GM19397 (cell line): ENCODE measurements around the gene CSTPP1.

Source experiments
- ATAC-seq: cut with Tn5 transposase; IDR thresholded peaks from one replicate; pipeline ENCODE4 v1.9.1; 2021; ENCODE audit warnings: mild to moderate bottlenecking, moderate library complexity; ENCODE audit not compliant: unreplicated experiment

CSTPP1 gene

GRCh38 chr11:47154616-47155570, 218.3 kb downstream of the CSTPP1 start:
- ATAC-seq: no peak

GRCh38 chr11:47155879-47156278, 219.3 kb downstream of the CSTPP1 start:
- no peak for ATAC-seq

GRCh38 chr11:47156333-47156732, 219.8 kb downstream of the CSTPP1 start:
- no peak for ATAC-seq

GRCh38 chr11:47156951-47157350, 220.4 kb downstream of the CSTPP1 start:
- no peak for ATAC-seq

GRCh38 chr11:47157805-47158204, 221.2 kb downstream of the CSTPP1 start:
- no peak for ATAC-seq

GRCh38 chr11:47158242-47158641, 221.7 kb downstream of the CSTPP1 start:
- no peak for ATAC-seq

- ATAC-seq: no peak
Measured at GRCh38 chr11:47160753-47161133, 224.2 kb downstream of the CSTPP1 start.

GRCh38 chr11:47161134-47161854, 224.7 kb downstream of the CSTPP1 start:
- ATAC-seq: no peak

- ATAC-seq: no peak
Measured at GRCh38 chr11:47161890-47162289, 225.3 kb downstream of the CSTPP1 start.

GRCh38 chr11:47162426-47162825, 225.9 kb downstream of the CSTPP1 start:
- ATAC-seq: no peak

GRCh38 chr11:47163193-47163592, 226.6 kb downstream of the CSTPP1 start:
- no peak for ATAC-seq

GRCh38 chr11:47163898-47164297, 227.3 kb downstream of the CSTPP1 start:
- ATAC-seq: no peak

GRCh38 chr11:47164321-47164720, 227.8 kb downstream of the CSTPP1 start:
- ATAC-seq: no peak

GRCh38 chr11:47165253-47165840, 228.8 kb downstream of the CSTPP1 start:
- no peak for ATAC-seq

GRCh38 chr11:47166368-47166767, 229.8 kb downstream of the CSTPP1 start:
- ATAC-seq: no peak

GRCh38 chr11:47171061-47171838, 234.7 kb downstream of the CSTPP1 start:
- ATAC-seq: no peak

GRCh38 chr11:47171856-47172255, 235.3 kb downstream of the CSTPP1 start:
- no peak for ATAC-seq

- ATAC-seq: no peak
Measured at GRCh38 chr11:47172740-47173336, 236.3 kb downstream of the CSTPP1 start.

GRCh38 chr11:47175746-47176327, 239.3 kb downstream of the CSTPP1 start:
- ATAC-seq: no peak
